Bronchial epithelial cell (primary cell): Measurements from ENCODE around the gene UNC93B1. TPM values are rescaled to one million over a fixed set of nuclear protein-coding genes. Genes with fewer than 3 reads are reported as not detected.

Source experiments
- DNase-seq: peaks from one replicate; pipeline ENCODE4 v3.0.0-alpha.2; 2010; ENCODE audit warnings: low read depth
- FAIRE-seq: peaks from 2 replicates; lab custom pipeline; 2011; peaks lifted over from hg19 to GRCh38; lab: Jason Lieb, UNC
- H3K27me3 ChIP-seq: 2 replicates; pipeline ENCODE4 v1.5.1; 2011; ENCODE audit warnings: low read length; ENCODE audit not compliant: control insufficient read depth, insufficient read depth
- H3K36me3 ChIP-seq: 2 replicates; pipeline ENCODE4 v1.5.1; 2011; ENCODE audit warnings: low read length; ENCODE audit not compliant: control insufficient read depth, insufficient read depth
- H3K4me3 ChIP-seq: 2 replicates; pipeline ENCODE4 v1.5.1; 2011; ENCODE audit warnings: mild to moderate bottlenecking, low read depth, low read length, control low read depth
- total RNA-seq: library from RNA; depleted of rRNA; stranded (reverse); fragments of >200 nt; gene quantifications from 2 replicates; pipeline ENCODE4 v1.2.1, GENCODE V29; 2014
- TF ChIP-seq, protein P1 (sequence below): IDR thresholded peaks from 2 replicates; pipeline ENCODE4 v1.5.1; 2011; ENCODE audit warnings: mild to moderate bottlenecking, moderate library complexity, low read length, control low read depth, inconsistent platforms; ENCODE audit not compliant: insufficient read depth, severe bottlenecking

The UNC93B1 gene
- total RNA-seq, 1 donor from 2014 or later: 56.3 TPM

DNA sequence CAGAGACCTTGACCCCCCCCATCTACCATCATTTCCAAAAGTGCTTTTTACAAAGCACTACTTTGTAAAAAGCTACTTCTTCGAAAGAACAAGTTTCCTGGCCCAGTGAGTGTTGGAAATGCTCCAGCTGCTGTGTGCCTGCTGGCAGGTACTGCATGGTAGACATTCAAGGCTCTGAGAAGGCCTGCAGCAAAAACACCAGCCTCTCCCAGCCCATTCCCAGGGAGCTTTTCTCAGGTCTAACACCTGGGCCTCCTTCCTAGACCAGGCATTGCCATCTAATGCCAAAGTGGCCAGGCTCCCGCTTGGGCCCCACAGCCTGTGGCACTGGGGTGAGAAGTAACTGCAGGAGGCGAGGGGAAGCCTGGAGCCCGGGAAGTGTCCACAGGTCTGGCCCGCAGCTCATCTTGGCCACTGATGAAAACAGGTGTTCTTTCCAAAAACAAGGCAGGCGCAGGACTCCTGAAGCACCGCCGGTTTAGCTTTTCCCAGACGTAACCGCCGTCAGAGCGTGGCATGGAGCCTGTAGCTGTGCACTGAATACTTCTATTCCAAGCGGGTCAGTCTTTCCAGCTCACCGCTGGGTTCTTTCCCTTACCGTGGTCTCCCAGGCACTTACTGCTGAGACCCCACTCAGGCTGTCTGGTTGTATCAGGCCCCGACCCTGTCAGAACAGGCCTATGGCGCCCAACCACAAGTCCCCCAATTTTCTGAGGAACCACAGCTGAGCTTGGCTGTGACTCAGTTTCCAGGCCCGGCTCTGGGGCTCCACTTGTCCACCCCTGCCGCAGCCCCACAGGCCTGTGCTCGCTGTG lies 33.7 kb upstream of the UNC93B1 start:
- Histone ChIP-seq H3K27me3 (no peaks in the 10 kb centered on the region), H3K4me3 (no peak overlapping the region), H3K36me3 (peaks cover 15% of the 10 kb centered on the region)
- TF ChIP-seq, protein P1, sequence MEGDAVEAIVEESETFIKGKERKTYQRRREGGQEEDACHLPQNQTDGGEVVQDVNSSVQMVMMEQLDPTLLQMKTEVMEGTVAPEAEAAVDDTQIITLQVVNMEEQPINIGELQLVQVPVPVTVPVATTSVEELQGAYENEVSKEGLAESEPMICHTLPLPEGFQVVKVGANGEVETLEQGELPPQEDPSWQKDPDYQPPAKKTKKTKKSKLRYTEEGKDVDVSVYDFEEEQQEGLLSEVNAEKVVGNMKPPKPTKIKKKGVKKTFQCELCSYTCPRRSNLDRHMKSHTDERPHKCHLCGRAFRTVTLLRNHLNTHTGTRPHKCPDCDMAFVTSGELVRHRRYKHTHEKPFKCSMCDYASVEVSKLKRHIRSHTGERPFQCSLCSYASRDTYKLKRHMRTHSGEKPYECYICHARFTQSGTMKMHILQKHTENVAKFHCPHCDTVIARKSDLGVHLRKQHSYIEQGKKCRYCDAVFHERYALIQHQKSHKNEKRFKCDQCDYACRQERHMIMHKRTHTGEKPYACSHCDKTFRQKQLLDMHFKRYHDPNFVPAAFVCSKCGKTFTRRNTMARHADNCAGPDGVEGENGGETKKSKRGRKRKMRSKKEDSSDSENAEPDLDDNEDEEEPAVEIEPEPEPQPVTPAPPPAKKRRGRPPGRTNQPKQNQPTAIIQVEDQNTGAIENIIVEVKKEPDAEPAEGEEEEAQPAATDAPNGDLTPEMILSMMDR: no peak
- DNase-seq: no peak
- FAIRE-seq: no peak

DNA sequence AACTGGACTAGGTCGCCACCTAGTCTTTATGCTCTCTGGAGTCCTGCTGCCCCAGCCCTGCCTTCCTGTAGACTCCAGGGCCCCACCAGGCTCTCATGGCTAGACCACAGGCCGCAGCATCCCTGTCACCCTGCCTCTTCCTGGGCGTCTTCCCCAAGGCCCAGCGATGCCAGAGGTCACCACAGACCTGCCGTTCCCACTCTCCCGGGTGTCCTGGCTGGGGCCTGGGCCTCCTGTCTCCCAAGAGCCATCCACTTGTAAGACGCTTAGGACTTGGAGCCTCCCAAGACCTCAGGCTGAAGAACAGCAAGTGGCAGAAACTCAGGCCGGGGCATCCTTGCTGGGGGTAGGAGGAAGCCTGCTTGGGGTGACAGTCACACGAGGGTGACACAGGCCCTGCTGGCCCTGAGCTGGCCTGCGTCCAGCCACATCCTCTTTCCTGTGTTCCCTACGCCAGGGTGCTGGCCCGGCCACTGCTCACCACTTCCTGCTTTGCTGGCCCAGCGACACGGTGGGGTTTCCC lies 32.9 kb upstream of the UNC93B1 start:
- TF ChIP-seq, protein P1: no peak
- DNase-seq: no peak
- no peaks in the 10 kb centered on the region for H3K27me3 ChIP-seq
- no peak for FAIRE-seq
- H3K36me3 ChIP-seq: peaks cover 15% of the 10 kb centered on the region
- no peak overlapping the region for H3K4me3 ChIP-seq

DNA sequence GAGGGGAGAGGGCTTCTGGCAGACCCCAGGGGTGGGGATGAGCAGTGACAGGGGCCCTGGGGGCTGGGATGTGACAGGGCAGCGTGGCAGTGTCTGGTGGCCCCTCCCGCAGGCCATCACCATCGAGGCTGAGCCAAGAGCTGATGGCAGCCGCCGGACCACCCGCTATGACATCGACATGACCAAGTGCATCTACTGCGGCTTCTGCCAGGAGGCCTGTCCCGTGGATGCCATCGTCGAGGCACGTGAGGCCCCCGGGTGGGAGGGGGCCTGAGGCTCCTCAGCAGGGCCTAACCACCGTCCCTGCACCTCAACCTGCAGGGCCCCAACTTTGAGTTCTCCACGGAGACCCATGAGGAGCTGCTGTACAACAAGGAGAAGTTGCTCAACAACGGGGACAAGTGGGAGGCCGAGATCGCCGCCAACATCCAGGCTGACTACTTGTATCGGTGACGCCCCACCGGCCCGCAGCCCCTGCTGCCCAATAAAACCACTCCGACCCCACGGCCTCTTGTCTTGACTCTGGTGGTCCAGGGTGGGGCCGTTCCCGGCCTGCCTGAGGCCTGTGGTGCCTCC lies 32.3 kb upstream of the UNC93B1 start:
- H3K4me3 ChIP-seq: no peak overlapping the region
- no peaks in the 10 kb centered on the region for H3K27me3 ChIP-seq
- FAIRE-seq (no peak), DNase-seq (no peak)
- peaks cover 12% of the 10 kb centered on the region for H3K36me3 ChIP-seq
- TF ChIP-seq, protein P1: no peak

DNA sequence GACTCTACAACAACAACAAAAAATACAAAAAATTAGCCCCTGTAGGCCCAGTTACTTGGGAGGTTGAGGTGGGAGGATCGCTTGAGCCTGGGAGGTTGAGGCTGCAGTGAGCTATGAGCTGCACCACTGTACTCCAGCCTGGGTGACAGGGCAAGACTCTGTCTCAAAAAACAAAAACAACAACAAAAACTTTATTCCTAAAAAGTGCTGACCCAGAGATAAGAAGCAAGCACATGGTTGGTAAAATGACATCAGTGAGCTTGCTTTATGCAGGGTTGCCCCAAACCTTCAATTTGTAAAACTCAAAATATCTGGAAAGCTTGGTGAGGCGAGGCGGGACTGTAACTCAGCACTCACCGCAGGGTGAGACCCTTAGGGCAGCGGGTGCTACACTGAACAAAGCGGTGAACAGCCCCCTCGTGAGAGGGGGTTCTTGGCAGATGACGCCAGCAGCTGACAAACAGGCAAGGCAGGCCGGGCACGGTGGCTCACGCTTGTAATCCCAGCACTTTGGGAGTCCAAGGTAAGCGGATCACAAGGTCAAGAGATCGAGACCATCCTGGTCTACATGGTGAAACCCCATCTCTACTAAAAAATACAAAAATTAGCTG lies 31.5 kb upstream of the UNC93B1 start:
- no peak for FAIRE-seq
- Histone ChIP-seq H3K27me3 (no peaks in the 10 kb centered on the region), H3K36me3 (peaks cover 12% of the 10 kb centered on the region), H3K4me3 (no peak overlapping the region)
- no peak for DNase-seq
- TF ChIP-seq, protein P1: no peak

DNA sequence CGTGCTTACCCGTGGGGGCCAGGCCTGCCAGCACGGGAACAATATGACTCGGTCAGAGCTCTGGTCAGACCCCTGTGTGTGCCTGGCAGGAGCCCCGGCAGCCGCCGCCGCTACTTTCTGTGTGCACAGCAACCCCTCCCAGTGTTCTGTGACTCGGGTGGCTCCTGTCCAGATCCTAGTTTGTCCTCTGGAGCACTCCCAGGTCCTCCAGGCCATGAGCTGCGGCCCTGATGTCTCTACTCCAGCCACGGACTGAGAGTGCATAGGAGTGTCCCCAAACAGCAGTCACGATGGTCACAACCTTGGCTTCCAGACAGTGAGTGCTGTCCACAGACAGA lies 29.8 kb upstream of the UNC93B1 start:
- no peak overlapping the region for H3K4me3 ChIP-seq
- TF ChIP-seq, protein P1: no peak
- peaks cover 12% of the 10 kb centered on the region for H3K36me3 ChIP-seq
- FAIRE-seq: no peak
- no peaks in the 10 kb centered on the region for H3K27me3 ChIP-seq
- no peak for DNase-seq
